ENCODE data around the gene ARFRP1.
A peak's percentile ranks its signal among the peaks of the same experiment; 100 is the strongest.

The ARFRP1 gene

DNA sequence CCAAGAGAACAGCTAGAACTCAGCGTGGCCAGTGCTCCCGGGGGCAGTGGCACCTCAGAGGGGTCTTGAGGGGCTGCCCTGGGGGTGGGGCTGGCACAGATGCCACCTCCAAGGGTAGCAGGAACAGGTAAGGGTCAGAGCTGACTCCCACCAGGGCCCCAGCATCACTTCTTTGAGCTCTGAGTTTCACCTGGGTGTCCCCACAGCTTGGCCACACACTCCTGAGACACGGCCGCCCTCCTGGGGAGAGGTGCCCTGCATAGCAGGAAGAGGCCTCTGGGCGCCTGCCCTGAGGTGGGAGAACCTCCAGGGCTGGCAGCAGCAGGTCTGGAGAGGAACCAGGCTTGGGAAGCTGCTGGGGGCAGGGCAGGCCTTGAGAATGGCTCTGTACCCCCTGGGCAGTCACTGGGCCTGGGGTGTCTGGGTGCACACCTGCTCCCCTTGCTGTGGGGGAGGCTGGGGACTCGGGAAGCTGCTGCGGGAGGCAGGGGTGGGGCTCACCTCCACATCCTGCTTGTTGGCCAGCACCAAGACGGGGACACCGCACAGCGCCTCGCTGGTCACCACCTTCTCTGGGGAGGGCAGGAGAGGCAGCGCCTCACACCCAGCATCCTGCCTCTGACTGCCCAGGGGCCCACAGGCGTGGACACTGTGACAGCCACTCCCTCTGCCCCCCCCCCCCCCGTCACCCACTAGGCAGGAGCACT, 6.3 kb downstream of the ARFRP1 start:
- no peak for DNase-seq

GRCh38 chr20:63701051-63701328, 6.8 kb downstream of the ARFRP1 start:
- no peak for DNase-seq

GRCh38 chr20:63700199-63701050, 7.4 kb downstream of the ARFRP1 start:
- no peak for DNase-seq

DNA sequence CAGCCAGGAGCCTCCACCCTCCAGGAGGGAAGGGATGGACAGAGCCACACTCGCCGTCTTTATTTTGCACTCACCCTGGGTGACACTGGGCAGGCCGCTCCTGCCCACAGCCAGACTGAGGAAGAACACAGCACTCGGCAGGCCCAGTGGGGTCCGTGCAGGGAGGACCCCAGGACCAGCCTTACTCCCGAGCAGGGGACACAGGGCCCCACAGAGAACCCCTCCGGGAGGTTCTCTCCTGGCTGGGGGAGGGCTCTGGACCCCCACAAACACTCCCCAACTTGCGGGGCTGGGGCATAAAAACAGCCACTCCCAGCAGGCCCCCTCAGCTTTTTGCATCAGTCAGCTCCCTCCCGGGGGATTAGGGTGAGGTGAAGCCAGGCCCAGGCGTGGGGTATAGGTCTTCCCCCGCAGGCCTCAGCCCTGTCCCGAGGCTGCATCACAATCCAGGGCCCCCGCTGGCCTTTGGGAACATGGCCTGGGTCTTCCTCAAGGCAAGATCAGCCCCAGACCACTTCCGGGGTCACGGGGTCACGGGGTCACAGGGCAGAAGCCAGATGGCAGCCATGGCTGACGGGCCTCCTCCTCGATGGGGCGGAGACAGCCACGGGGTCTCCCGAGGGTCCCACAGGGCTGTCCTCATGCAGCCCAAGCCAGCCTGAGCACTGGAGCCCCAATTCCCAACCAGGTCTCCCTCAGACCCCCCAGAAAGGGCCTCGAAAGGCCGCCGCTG, 8.1 kb downstream of the ARFRP1 start:
- DNase-seq, result no peak

- DNase-seq, result peak; percentile 82
Measured at GRCh38 chr20:63698739-63699465, 8.9 kb downstream of the ARFRP1 start.

- no peak for DNase-seq
Measured at GRCh38 chr20:63697868-63698545, 9.8 kb downstream of the ARFRP1 start.

DNA sequence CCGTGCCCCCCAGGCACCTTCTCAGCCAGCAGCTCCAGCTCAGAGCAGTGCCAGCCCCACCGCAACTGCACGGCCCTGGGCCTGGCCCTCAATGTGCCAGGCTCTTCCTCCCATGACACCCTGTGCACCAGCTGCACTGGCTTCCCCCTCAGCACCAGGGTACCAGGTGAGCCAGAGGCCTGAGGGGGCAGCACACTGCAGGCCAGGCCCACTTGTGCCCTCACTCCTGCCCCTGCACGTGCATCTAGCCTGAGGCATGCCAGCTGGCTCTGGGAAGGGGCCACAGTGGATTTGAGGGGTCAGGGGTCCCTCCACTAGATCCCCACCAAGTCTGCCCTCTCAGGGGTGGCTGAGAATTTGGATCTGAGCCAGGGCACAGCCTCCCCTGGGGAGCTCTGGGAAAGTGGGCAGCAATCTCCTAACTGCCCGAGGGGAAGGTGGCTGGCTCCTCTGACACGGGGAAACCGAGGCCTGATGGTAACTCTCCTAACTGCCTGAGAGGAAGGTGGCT, 10.4 kb downstream of the ARFRP1 start:
- no peak for DNase-seq

DNA sequence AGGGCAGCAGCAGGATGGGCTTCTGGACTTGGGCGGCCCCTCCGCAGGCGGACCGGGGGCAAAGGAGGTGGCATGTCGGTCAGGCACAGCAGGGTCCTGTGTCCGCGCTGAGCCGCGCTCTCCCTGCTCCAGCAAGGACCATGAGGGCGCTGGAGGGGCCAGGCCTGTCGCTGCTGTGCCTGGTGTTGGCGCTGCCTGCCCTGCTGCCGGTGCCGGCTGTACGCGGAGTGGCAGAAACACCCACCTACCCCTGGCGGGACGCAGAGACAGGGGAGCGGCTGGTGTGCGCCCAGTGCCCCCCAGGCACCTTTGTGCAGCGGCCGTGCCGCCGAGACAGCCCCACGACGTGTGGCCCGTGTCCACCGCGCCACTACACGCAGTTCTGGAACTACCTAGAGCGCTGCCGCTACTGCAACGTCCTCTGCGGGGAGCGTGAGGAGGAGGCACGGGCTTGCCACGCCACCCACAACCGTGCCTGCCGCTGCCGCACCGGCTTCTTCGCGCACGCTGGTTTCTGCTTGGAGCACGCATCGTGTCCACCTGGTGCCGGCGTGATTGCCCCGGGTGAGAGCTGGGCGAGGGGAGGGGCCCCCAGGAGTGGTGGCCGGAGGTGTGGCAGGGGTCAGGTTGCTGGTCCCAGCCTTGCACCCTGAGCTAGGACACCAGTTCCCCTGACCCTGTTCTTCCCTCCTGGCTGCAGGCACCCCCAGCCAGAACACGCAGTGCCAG, 11.0 kb downstream of the ARFRP1 start, which contains the start of gene TNFRSF6B:
Gene TNFRSF6B (plus strand): TSS at position 25 of the 729 bp plus-strand sequence. CDS start 116 bp downstream, at position 141.
- DNase-seq, result no peak

DNA sequence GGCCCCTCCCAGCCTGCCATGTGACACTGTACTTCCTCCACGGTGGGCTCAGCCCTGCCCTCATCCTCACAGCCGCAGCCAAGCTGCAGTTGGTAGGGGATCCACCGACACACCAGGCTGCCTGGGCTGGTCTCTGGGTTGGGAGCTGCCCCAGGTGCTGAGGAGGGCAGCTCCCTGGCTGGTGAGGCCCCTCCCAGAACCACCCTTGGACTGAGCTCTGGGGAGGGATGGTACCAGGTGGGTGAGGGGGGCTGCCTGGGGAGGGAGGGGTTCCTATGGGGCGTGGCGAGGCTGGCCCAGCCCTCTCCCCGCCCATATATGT, 11.5 kb downstream of the ARFRP1 start:
- no peak for DNase-seq

DNA sequence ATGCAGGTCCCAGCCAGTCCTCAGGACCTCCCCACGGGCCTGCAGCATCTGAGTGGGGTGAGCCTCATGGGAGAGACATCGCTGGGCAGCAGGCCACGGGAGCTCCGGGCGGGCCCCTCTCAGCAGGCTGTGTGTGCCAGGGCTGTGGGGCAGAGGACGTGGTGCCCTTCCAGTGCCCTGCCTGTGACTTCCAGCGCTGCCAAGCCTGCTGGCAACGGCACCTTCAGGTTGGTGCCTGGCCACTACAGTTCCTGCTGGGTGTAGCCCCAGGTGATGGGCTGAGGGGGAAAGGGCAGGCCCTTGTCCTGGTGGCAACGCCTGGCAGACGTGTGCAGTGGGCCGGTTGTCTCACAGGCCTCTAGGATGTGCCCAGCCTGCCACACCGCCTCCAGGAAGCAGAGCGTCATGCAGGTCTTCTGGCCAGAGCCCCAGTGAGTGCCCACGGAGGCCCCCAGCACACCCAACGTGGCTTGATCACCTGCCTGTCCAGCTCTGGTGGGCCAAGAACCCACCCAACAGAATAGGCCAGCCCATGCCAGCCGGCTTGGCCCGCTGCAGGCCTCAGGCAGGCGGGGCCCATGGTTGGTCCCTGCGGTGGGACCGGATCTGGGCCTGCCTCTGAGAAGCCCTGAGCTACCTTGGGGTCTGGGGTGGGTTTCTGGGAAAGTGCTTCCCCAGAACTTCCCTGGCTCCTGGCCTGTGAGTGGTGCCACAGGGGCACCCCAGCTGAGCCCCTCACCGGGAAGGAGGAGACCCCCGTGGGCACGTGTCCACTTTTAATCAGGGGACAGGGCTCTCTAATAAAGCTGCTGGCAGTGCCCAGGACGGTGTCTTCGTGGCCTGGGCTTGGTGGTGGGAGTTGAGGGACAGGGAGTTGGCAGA, 12.1 kb downstream of the ARFRP1 start:
- DNase-seq, result no peak

- DNase-seq, result no peak
Measured at GRCh38 chr20:63694584-63695423, 13.0 kb downstream of the ARFRP1 start.

DNA sequence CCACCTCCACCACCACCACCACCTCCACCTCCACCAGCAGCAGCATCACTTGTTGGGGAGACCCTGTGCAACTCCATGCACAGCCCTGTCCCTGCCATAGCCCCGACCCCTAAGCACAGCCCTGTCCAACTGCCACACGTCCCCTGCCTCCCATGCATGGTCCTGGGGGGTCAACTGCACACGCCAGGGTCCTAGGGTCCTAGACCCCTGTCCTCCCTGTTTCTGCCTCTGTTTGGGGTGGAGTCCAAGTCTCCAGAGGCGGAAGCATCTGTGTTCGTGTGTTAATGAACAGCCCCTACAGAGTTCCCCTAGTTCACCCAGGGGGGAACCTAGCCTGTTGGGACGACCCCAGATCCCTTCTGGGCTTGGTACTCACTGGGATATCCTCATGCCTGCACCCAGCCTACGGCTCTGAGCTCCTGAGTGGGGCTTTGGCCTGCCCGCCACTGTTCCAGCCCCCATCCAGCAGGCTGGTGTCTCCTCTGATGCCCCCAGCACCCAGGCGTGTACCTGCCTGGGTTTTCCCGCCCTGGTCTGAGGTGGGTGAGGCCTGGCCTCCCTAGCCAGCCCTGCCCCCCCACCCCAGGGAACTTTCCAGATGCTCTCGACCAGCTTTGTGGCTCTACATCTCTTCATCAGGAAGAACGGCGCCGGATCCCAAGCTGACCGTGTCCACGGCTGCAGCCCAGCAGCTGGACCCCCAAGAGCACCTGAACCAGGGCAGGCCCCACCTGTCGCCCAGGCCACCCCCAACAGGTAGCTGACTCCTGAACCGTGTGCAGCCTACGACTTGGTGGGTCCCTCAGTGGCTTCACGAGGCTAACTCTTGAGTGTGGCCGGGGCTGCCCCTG, 13.8 kb downstream of the ARFRP1 start:
- no peak for DNase-seq

- DNase-seq, result no peak
Measured at GRCh38 chr20:63693083-63693732, 14.6 kb downstream of the ARFRP1 start.

DNA sequence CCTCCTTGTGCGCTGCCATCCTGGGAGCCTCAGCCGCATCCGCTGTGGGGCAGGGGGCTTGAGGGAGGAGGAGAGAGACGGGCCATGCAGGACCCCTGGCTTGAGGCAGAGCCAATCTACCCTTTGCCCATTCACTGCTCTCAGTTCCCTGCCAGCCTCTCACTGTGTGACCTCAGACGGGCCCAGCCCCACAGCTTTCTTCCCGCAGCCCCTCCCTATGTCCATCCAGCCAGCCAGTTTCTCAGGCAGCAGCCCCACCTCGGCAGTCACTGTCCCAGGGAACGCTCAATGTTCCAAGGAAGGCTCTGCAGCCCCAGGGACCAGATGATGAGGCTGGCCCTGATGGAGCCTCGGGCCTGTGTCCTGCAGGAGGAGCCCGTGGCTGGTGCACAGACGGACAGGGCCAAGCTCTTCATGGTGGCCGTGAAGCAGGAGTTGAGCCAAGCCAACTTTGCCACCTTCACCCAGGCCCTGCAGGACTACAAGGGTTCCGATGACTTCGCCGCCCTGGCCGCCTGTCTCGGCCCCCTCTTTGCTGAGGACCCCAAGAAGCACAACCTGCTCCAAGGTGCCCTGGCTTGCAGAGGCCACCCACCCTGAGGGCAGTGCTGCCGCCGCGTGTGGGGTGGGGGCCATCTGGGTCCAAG, 15.2 kb downstream of the ARFRP1 start:
- DNase-seq, result peak; percentile 37

DNA sequence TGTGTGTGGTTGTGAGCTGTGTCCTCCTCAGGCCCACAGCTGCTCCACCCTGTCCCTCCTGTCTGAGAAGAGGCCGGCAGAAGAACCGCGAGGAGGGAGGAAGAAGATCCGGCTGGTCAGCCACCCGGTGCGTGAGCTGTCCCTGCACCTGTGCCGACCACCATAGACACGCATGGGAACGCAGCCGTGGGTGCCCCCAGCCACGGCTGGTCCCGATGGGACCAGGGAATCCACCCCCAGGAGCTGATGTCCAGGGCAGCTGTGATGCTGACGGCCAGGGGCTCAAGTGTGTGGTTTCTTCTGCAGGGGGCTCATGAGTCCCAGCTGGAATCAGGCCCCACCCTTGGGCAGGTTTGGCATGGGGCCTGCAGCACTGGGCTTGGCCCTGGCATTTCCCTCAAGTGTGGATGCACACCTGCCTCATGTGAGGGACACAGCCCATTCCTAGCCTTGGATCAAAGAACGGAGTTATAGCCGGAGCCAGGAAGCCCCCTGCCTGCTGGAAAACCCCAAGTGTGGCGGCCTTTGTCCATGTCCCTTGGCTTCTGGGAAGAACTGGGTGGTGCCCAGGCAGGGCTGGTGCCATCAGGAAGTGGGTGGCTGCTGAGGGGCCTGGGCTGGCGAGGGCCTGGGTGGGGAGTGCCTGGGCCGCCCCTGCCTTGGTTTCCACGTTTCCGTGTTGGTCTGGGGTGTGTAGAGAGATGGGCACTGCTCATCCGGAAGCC, 15.9 kb downstream of the ARFRP1 start:
- DNase-seq, result no peak

- no peak for DNase-seq
Measured at GRCh38 chr20:63690898-63691710, 16.7 kb downstream of the ARFRP1 start.

Data from HCEC 1CT (cell line).